ENCODE results near the gene ATP5ME. TPM values are rescaled to one million over a fixed set of nuclear protein-coding genes. Genes with fewer than 3 reads are reported as not detected.

Gene ATP5ME
- total RNA-seq, 1 experiment from 2014 or later = 357 TPM

GRCh38 chr4:653080-653821 is 20.8 kb downstream of the ATP5ME start:
- Histone ChIP-seq H3K9ac (ENCODE audit: low read length) (no peak overlapping the region), H3K27me3 (ENCODE audit: low read length) (no peaks in the 10 kb centered on the region), H3K4me3 (ENCODE audit: low read length) (no peak overlapping the region), H3K9me2 (replicated peaks; ENCODE audit: insufficient read depth, low read length) (no peaks in the 10 kb centered on the region), H3K27ac (ENCODE audit: low read length) (no peak overlapping the region), H4K20me1 (ENCODE audit: insufficient read depth, low read depth, low read length) (no peaks in the 10 kb centered on the region), H3K9me3 (ENCODE audit: low read length) (no peaks in the 10 kb centered on the region), H3K36me3 (ENCODE audit: insufficient read depth, low read length) (no peaks in the 10 kb centered on the region), H2AFZ (ENCODE audit: low read length) (no peak overlapping the region), H3K4me2 (ENCODE audit: low read depth, low read length, poor library complexity, severe bottlenecking) (no peak overlapping the region), H3K4me1 (ENCODE audit: low read length) (no peaks in the 10 kb centered on the region), H3K79me2 (ENCODE audit: low read length) (no peaks in the 10 kb centered on the region)
- no peak for DNase-seq

- no peaks in the 10 kb centered on the region for H3K4me1 ChIP-seq (ENCODE audit: low read length)
- no peak overlapping the region for H3K27ac ChIP-seq (ENCODE audit: low read length)
- no peaks in the 10 kb centered on the region for H3K79me2 ChIP-seq (ENCODE audit: low read length)
- H3K27me3 ChIP-seq (ENCODE audit: low read length) = no peaks in the 10 kb centered on the region
- no peak overlapping the region for H3K4me3 ChIP-seq (ENCODE audit: low read length)
- DNase-seq = no peak
- no peak overlapping the region for H2AFZ ChIP-seq (ENCODE audit: low read length)
- H4K20me1 ChIP-seq (ENCODE audit: insufficient read depth, low read depth, low read length) = no peaks in the 10 kb centered on the region
- no peaks in the 10 kb centered on the region for H3K9me2 ChIP-seq (replicated peaks; ENCODE audit: insufficient read depth, low read length)
- H3K9ac ChIP-seq (ENCODE audit: low read length) = no peak overlapping the region
- H3K4me2 ChIP-seq (ENCODE audit: low read depth, low read length, poor library complexity, severe bottlenecking) = no peak overlapping the region
- no peaks in the 10 kb centered on the region for H3K9me3 ChIP-seq (ENCODE audit: low read length)
- H3K36me3 ChIP-seq (ENCODE audit: insufficient read depth, low read length) = no peaks in the 10 kb centered on the region
These were observed 22.0 kb downstream of the ATP5ME start for GRCh38 chr4:651884-652642.

- Histone ChIP-seq H3K36me3 (ENCODE audit: insufficient read depth, low read length) (no peaks in the 10 kb centered on the region), H3K27me3 (ENCODE audit: low read length) (no peaks in the 10 kb centered on the region), H4K20me1 (ENCODE audit: insufficient read depth, low read depth, low read length) (no peaks in the 10 kb centered on the region), H3K4me3 (ENCODE audit: low read length) (no peak overlapping the region), H2AFZ (ENCODE audit: low read length) (no peak overlapping the region), H3K27ac (ENCODE audit: low read length) (no peak overlapping the region), H3K9me2 (replicated peaks; ENCODE audit: insufficient read depth, low read length) (no peaks in the 10 kb centered on the region), H3K9ac (ENCODE audit: low read length) (no peak overlapping the region), H3K4me1 (ENCODE audit: low read length) (no peaks in the 10 kb centered on the region), H3K4me2 (ENCODE audit: low read depth, low read length, poor library complexity, severe bottlenecking) (no peak overlapping the region), H3K79me2 (ENCODE audit: low read length) (no peaks in the 10 kb centered on the region), H3K9me3 (ENCODE audit: low read length) (no peaks in the 10 kb centered on the region)
- no peak for DNase-seq
These were observed 22.9 kb downstream of the ATP5ME start for GRCh38 chr4:650951-651883.

- no peak overlapping the region for H2AFZ ChIP-seq (ENCODE audit: low read length)
- no peak overlapping the region for H3K27ac ChIP-seq (ENCODE audit: low read length)
- no peak overlapping the region for H3K4me2 ChIP-seq (ENCODE audit: low read depth, low read length, poor library complexity, severe bottlenecking)
- H3K4me3 ChIP-seq (ENCODE audit: low read length) = no peak overlapping the region
- no peaks in the 10 kb centered on the region for H3K9me2 ChIP-seq (replicated peaks; ENCODE audit: insufficient read depth, low read length)
- DNase-seq = no peak
- no peaks in the 10 kb centered on the region for H3K9me3 ChIP-seq (ENCODE audit: low read length)
- no peaks in the 10 kb centered on the region for H3K79me2 ChIP-seq (ENCODE audit: low read length)
- H3K4me1 ChIP-seq (ENCODE audit: low read length) = no peaks in the 10 kb centered on the region
- H3K9ac ChIP-seq (ENCODE audit: low read length) = no peak overlapping the region
- H3K27me3 ChIP-seq (ENCODE audit: low read length) = no peaks in the 10 kb centered on the region
- H3K36me3 ChIP-seq (ENCODE audit: insufficient read depth, low read length) = no peaks in the 10 kb centered on the region
- H4K20me1 ChIP-seq (ENCODE audit: insufficient read depth, low read depth, low read length) = no peaks in the 10 kb centered on the region
These were observed 23.6 kb downstream of the ATP5ME start for GRCh38 chr4:650461-650860.

GRCh38 chr4:649751-650310 is 24.2 kb downstream of the ATP5ME start:
- no peak overlapping the region for H3K9ac ChIP-seq (ENCODE audit: low read length)
- no peaks in the 10 kb centered on the region for H4K20me1 ChIP-seq (ENCODE audit: insufficient read depth, low read depth, low read length)
- no peaks in the 10 kb centered on the region for H3K9me2 ChIP-seq (replicated peaks; ENCODE audit: insufficient read depth, low read length)
- H2AFZ ChIP-seq (ENCODE audit: low read length) = no peak overlapping the region
- DNase-seq = no peak
- H3K36me3 ChIP-seq (ENCODE audit: insufficient read depth, low read length) = no peaks in the 10 kb centered on the region
- no peak overlapping the region for H3K27ac ChIP-seq (ENCODE audit: low read length)
- H3K27me3 ChIP-seq (ENCODE audit: low read length) = no peaks in the 10 kb centered on the region
- no peak overlapping the region for H3K4me3 ChIP-seq (ENCODE audit: low read length)
- no peaks in the 10 kb centered on the region for H3K79me2 ChIP-seq (ENCODE audit: low read length)
- no peaks in the 10 kb centered on the region for H3K4me1 ChIP-seq (ENCODE audit: low read length)
- no peak overlapping the region for H3K4me2 ChIP-seq (ENCODE audit: low read depth, low read length, poor library complexity, severe bottlenecking)
- no peaks in the 10 kb centered on the region for H3K9me3 ChIP-seq (ENCODE audit: low read length)

GRCh38 chr4:649293-649625 is 24.8 kb downstream of the ATP5ME start:
- Histone ChIP-seq H3K27me3 (ENCODE audit: low read length) (no peaks in the 10 kb centered on the region), H3K79me2 (ENCODE audit: low read length) (no peaks in the 10 kb centered on the region)
- no peak for DNase-seq

GRCh38 chr4:648579-649292 is 25.3 kb downstream of the ATP5ME start:
- no peak for DNase-seq
- Histone ChIP-seq H3K9ac (ENCODE audit: low read length) (no peak overlapping the region), H3K9me3 (ENCODE audit: low read length) (no peaks in the 10 kb centered on the region), H2AFZ (ENCODE audit: low read length) (no peak overlapping the region), H3K4me1 (ENCODE audit: low read length) (no peaks in the 10 kb centered on the region), H3K27ac (ENCODE audit: low read length) (no peak overlapping the region), H3K27me3 (ENCODE audit: low read length) (no peaks in the 10 kb centered on the region), H3K9me2 (replicated peaks; ENCODE audit: insufficient read depth, low read length) (no peaks in the 10 kb centered on the region), H3K79me2 (ENCODE audit: low read length) (no peaks in the 10 kb centered on the region), H3K4me3 (ENCODE audit: low read length) (no peak overlapping the region), H3K36me3 (ENCODE audit: insufficient read depth, low read length) (no peaks in the 10 kb centered on the region), H4K20me1 (ENCODE audit: insufficient read depth, low read depth, low read length) (no peaks in the 10 kb centered on the region), H3K4me2 (ENCODE audit: low read depth, low read length, poor library complexity, severe bottlenecking) (no peak overlapping the region)

More at GRCh38 chr4:649293-649625, 24.8 kb downstream of the ATP5ME start:
- H3K27ac ChIP-seq (ENCODE audit: low read length) = no peak overlapping the region
- H3K4me2 ChIP-seq (ENCODE audit: low read depth, low read length, poor library complexity, severe bottlenecking) = no peak overlapping the region
- no peak overlapping the region for H3K4me3 ChIP-seq (ENCODE audit: low read length)
- H3K9ac ChIP-seq (ENCODE audit: low read length) = no peak overlapping the region
- no peaks in the 10 kb centered on the region for H3K9me2 ChIP-seq (replicated peaks; ENCODE audit: insufficient read depth, low read length)
- no peaks in the 10 kb centered on the region for H3K36me3 ChIP-seq (ENCODE audit: insufficient read depth, low read length)
- H3K9me3 ChIP-seq (ENCODE audit: low read length) = no peaks in the 10 kb centered on the region
- H2AFZ ChIP-seq (ENCODE audit: low read length) = no peak overlapping the region
- H4K20me1 ChIP-seq (ENCODE audit: insufficient read depth, low read depth, low read length) = no peaks in the 10 kb centered on the region
- H3K4me1 ChIP-seq (ENCODE audit: low read length) = no peaks in the 10 kb centered on the region

Measured in Karpas-422 (cell line).